Chondrocyte (in vitro differentiated cells): ENCODE results near the gene DISP2. TPM values are rescaled to one million over a fixed set of nuclear protein-coding genes. Genes with fewer than 3 reads are reported as not detected.

Experiments
- DNase-seq: peaks from one replicate; pipeline ENCODE4 v3.0.0; 2021; ENCODE audit warnings: mixed read lengths, low spot score
- H3K27ac Mint-ChIP-seq: one replicate; pipeline ENCODE4 v1.8.0; 2021; ENCODE audit warnings: mild to moderate bottlenecking, moderate library complexity, mixed read lengths; ENCODE audit not compliant: unreplicated experiment
- H3K27me3 Mint-ChIP-seq: 2 replicates; pipeline ENCODE4 v1.8.0; 2021; ENCODE audit warnings: low read depth, mixed read lengths
- H3K36me3 Mint-ChIP-seq: 2 replicates; pipeline ENCODE4 v1.8.0; 2021; ENCODE audit warnings: low read depth, mixed read lengths
- H3K4me1 Mint-ChIP-seq: 2 replicates; pipeline ENCODE4 v1.8.0; 2021; ENCODE audit warnings: low read depth, mild to moderate bottlenecking, mixed read lengths
- H3K4me3 Mint-ChIP-seq: one replicate; pipeline ENCODE4 v1.8.0; 2021; ENCODE audit warnings: mild to moderate bottlenecking, moderate library complexity, mixed read lengths; ENCODE audit not compliant: unreplicated experiment
- H3K9me3 Mint-ChIP-seq: 2 replicates; pipeline ENCODE4 v1.8.0; 2021; ENCODE audit warnings: low read depth, mixed read lengths
- total RNA-seq: library from RNA; stranded (reverse); gene quantifications from 3 replicates; pipeline ENCODE4 v1.2.1, GENCODE V29; 2021
- TF ChIP-seq, protein P1 (sequence below): fragments of 200-600 bp; sonication (generic); IDR thresholded peaks from 2 replicates; pipeline ENCODE4 v1.5.0; 2021; ENCODE audit warnings: antibody characterized with exemption, mild to moderate bottlenecking, moderate library complexity

DISP2 gene
- total RNA-seq, 1 donor from 2014 or later: 1.4 TPM

GRCh38 chr15:40398413-40398873 is 40.4 kb downstream of the DISP2 start:
- no peak for DNase-seq
- no peaks in the 10 kb centered on the region for H3K9me3 Mint-ChIP-seq
- H3K27me3 Mint-ChIP-seq: no peaks in the 10 kb centered on the region
- H3K4me3 Mint-ChIP-seq: no peak overlapping the region
- no peaks in the 10 kb centered on the region for H3K4me1 Mint-ChIP-seq
- TF ChIP-seq, protein P1, sequence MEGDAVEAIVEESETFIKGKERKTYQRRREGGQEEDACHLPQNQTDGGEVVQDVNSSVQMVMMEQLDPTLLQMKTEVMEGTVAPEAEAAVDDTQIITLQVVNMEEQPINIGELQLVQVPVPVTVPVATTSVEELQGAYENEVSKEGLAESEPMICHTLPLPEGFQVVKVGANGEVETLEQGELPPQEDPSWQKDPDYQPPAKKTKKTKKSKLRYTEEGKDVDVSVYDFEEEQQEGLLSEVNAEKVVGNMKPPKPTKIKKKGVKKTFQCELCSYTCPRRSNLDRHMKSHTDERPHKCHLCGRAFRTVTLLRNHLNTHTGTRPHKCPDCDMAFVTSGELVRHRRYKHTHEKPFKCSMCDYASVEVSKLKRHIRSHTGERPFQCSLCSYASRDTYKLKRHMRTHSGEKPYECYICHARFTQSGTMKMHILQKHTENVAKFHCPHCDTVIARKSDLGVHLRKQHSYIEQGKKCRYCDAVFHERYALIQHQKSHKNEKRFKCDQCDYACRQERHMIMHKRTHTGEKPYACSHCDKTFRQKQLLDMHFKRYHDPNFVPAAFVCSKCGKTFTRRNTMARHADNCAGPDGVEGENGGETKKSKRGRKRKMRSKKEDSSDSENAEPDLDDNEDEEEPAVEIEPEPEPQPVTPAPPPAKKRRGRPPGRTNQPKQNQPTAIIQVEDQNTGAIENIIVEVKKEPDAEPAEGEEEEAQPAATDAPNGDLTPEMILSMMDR: no peak
- peaks cover 4% of the 10 kb centered on the region for H3K36me3 Mint-ChIP-seq
- no peak overlapping the region for H3K27ac Mint-ChIP-seq

DNA sequence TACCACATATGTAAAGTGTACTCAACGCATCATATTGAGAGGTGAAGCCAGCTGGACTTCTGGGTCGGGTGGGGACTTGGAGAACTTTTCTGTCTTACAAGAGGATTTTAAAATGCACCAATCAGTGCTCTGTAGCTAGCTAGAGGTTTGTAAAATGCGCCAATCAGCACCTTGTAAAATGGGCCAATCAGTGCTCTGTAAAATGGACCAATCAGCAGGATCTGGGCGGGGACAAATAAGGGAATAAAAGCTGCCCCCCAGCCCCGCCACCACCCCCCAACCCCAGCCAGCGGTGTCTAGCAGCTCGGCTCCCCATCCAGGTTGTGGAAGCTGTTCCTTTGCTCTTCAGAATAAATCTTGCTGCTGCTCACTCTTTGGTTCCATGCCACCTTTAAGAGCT is 41.4 kb downstream of the DISP2 start:
- Mint-ChIP-seq H3K27ac (no peak overlapping the region), H3K4me1 (no peaks in the 10 kb centered on the region), H3K4me3 (no peak overlapping the region), H3K9me3 (no peaks in the 10 kb centered on the region), H3K36me3 (no peaks in the 10 kb centered on the region), H3K27me3 (no peaks in the 10 kb centered on the region)
- DNase-seq: no peak
- TF ChIP-seq, protein P1: no peak

- Mint-ChIP-seq H3K4me3 (peak within 1 kb of the TSS; percentile 83), H3K27me3 (no peaks in the 10 kb centered on the region), H3K36me3 (peaks cover 6% of the 10 kb centered on the region), H3K9me3 (no peaks in the 10 kb centered on the region), H3K27ac (peak within 1 kb of the TSS; percentile 71), H3K4me1 (peaks cover 26% of the 10 kb centered on the region)
- peak; percentile 99 for DNase-seq
- TF ChIP-seq, protein P1: no peak
Measured at GRCh38 chr15:40405501-40406381, 47.7 kb downstream of the DISP2 start, which contains the start of gene IVD. Gene IVD, plus strand, starts transcription at chr15:40405795. Its CDS starts 33 bp downstream, at chr15:40405828.

GRCh38 chr15:40407330-40407990 is 49.4 kb downstream of the DISP2 start:
- H3K9me3 Mint-ChIP-seq: no peaks in the 10 kb centered on the region
- no peak overlapping the region for H3K27ac Mint-ChIP-seq
- peaks cover 26% of the 10 kb centered on the region for H3K4me1 Mint-ChIP-seq
- TF ChIP-seq, protein P1: no peak
- H3K36me3 Mint-ChIP-seq: peaks cover 21% of the 10 kb centered on the region
- H3K27me3 Mint-ChIP-seq: no peaks in the 10 kb centered on the region
- peak overlapping the region; percentile 41 for H3K4me3 Mint-ChIP-seq
- DNase-seq: no peak

DNA sequence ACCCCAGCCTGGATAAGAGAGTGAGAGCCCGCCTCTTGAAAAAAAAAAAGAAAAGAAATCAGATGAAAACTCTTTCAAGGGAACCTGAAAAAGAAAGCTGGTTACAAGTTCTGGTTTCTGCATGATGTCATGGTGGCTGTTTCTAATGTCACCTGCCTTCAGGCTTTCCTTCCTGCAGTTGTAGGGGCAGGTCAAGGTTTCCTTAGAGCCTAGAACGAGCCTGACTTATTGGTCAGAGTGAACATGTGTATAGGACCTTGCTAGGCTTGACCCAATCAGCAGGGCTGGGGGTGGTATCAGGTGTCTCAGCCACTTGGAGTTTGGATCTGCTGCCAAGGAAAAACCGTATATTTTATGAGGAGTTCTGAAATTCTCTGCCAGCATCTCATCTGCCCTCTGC is 51.3 kb downstream of the DISP2 start:
- Mint-ChIP-seq H3K4me1 (peaks cover 26% of the 10 kb centered on the region), H3K27ac (no peak overlapping the region), H3K36me3 (peaks cover 28% of the 10 kb centered on the region), H3K9me3 (no peaks in the 10 kb centered on the region), H3K27me3 (no peaks in the 10 kb centered on the region), H3K4me3 (no peak overlapping the region)
- TF ChIP-seq, protein P1: no peak
- DNase-seq: no peak
